Mesenteric fat pad (tissue), 1 donor: Measurements from ENCODE around the gene TMC6. TPM values are rescaled to one million over a fixed set of nuclear protein-coding genes. Genes with fewer than 3 reads are reported as not detected.
"Not testable (repeated sequence)": the region's sequence is repeated elsewhere in the genome, so short reads cannot be mapped to it uniquely, and the experiment has no call there.

Experiments used
- DNase-seq: peaks from one replicate; pipeline ENCODE4 v3.0.0-alpha.2; 2020; ENCODE audit warnings: low spot score
- total RNA-seq: library from RNA; stranded (reverse); fragmentation: NEBNext Ultra II Directional; extraction: Animal tissue kit (Norgen Biotek cat#: 25700); gene quantifications from one replicate; pipeline ENCODE4 v1.2.1, GENCODE V29; 2021
- donor health status: DM: yes; HTN: yes; CAD: no.

The TMC6 gene
- total RNA-seq, 1 donor from 2014 or later = 117 TPM

DNA sequence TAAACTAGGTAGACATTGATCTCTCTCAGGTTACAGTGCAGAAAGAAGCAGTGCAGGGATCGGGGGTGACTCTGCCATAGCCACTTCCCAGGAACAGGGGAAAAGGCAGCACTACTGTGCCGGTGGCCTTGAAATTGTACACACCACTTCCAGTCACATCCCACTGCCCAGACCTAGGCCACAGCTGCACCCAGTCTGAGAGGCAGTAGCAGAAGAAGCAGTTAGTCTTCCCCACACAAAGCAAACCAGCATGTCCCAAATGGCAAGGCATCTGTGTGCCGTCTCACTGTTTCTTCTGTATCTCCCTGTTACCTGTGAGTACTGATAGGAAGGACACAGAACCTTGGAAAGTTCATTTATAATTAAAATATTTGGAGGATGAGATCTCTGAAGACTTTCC, 47.0 kb downstream of the TMC6 start:
- no peak for DNase-seq

DNA sequence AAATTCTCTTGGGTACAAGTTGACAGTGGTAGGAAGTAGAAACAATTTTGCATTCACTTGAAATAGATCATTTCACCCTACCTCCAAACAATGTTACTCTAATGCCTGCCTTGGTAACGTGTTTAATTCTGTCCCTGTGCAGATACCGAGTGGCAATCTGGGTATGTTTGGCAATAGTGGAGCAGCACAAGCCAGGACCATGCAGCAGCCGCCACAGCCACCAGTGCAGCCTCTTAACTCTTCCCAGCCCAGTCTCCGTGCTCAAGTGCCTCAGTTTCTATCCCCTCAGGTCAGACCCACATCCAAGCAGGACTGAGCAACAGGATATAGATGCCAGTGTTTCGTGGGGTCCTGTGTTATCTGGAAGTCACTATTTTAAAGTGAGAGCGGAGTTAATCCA, 49.3 kb downstream of the TMC6 start:
- no peak for DNase-seq

DNA sequence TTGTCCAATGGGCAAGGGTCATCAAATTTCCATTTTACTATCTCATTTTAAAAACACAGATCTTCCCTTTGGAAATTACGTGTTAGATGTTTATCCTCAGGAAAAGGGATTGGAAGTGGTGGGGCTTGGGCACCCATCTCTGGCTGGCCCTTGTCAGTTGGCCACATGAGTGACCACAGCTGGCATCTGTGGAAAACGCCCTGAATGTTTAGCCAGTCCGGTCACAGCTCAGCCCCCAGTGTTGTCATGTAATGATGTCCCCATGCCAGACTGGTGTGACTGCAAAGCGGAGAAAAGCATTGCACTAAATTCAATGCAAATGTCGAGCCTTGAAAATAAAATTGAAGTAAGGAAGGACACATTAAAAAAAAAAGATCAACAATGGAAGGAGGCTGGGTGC, 53.0 kb downstream of the TMC6 start:
- DNase-seq = no peak

GRCh38 chr17:78075011-78075410, 53.5 kb downstream of the TMC6 start:
- no peak for DNase-seq

DNA sequence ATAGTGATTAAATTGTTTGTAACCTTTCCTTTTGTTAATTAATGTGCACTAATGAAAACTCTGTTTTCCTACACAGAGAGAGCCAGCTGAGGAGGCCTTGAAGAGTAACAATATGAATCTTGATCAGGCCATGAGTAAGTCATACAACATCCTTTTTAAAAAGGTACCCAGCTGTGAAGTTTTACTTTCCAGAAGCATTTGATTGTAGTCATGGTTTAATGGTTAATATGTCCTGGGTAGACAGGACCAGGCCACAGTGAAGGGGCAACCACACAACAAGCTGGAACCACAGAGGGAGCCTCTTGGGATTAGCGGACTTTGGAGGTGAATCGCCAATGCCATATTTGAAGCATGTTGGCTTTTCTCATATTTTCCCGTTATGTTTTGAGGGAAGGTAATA, 55.6 kb downstream of the TMC6 start:
- no peak for DNase-seq

DNA sequence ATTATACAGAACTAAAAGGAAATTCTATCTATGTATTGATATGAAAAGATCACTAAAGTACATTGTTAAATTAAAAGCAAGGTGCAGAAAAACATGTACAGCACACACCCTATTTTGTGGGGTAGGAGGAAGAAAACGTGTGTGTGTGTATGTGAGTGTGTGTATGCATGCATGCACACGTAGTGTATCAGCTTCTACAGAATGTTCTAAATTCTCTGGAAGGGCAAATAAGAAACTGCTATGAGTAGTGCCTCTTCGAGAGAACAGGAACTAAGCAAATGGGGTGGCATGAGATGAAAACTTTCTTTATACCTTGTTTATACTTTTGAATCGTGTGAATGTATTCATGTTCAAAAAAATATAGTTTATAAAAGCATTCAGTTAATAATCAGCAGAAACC, 58.9 kb downstream of the TMC6 start:
- no peak for DNase-seq

GRCh38 chr17:78066976-78067375, 61.6 kb downstream of the TMC6 start:
- DNase-seq = not testable (repeated sequence)

- DNase-seq = no peak
Measured at GRCh38 chr17:78064708-78065107, 63.8 kb downstream of the TMC6 start.

- DNase-seq = no peak
Measured at GRCh38 chr17:78063489-78063888, 65.1 kb downstream of the TMC6 start.

- no peak for DNase-seq
Measured at GRCh38 chr17:78062596-78062995, 66.0 kb downstream of the TMC6 start.

Other genes starting within 250 kb of the TMC6 start
- gene TNRC6C, start 170.1 kb downstream of the TMC6 start, total RNA-seq = 24.7 TPM
- 8.4 TPM for gene TMC8, start 2.0 kb upstream of the TMC6 start, total RNA-seq
- gene C17orf99, start 17.6 kb upstream of the TMC6 start, total RNA-seq = not detected
- 93.5 TPM for gene SYNGR2, start 39.8 kb upstream of the TMC6 start, total RNA-seq
- 1.1 TPM for gene TK1, start 58.3 kb upstream of the TMC6 start, total RNA-seq
- 19.7 TPM for gene AFMID, start 58.6 kb upstream of the TMC6 start, total RNA-seq
- gene BIRC5, start 85.5 kb upstream of the TMC6 start, total RNA-seq = not detected
- gene TMEM235, start 102.9 kb upstream of the TMC6 start, total RNA-seq = not detected
- 491 TPM for gene SOCS3, start 231.3 kb upstream of the TMC6 start, total RNA-seq
- gene PGS1, start 249.9 kb upstream of the TMC6 start, total RNA-seq = 64.0 TPM